Stimulated activated CD4-positive, alpha-beta T cell treated with anti-CD3 and anti-CD28 coated beads, Interleukin-1b, Interleukin-23, amount 100 ng/mL, for 24 hours (primary cell): ENCODE results near the gene RIMS4.

Source experiments
- DNase-seq, 4 experiments: peaks; one replicate each; pipeline ENCODE4 v3.0.0-alpha.2; 2020; ENCODE audit warnings: low read depth in 4 of 4, low spot score in 1 of 4

The RIMS4 gene

DNA sequence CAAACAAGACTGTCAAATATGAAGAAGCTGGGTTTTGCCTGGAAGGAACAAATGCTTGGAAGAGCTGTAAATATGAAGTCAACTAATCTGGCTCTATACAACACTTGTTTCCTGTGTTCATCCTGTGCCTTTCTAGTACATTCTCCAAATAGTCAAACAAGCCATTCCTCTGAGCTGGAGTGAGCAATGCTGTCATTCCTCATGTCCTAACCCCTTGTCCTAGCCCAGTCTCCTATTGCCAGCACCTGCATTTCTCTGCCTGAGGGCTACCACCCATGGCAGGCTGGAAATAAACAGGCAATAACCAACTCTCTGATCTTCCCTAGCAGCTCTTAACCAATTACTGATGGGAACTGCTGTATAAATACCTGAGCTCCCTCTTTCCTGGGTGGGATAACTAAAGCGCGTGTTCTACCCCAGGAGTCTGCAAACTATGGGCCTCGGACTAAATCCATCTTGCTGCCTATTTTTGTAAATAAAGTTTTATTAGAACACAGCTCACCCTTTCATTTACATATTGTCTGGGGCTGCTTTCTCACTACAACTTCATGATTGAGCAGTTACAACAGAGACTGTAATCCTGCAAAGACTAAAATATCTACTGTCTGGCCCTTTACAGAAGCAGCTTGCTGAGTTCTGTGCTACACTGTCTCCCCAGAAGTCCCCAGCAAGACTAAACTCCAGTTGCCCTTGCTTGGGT lies 13.4 kb downstream of the RIMS4 start:
- no peak for DNase-seq

DNA sequence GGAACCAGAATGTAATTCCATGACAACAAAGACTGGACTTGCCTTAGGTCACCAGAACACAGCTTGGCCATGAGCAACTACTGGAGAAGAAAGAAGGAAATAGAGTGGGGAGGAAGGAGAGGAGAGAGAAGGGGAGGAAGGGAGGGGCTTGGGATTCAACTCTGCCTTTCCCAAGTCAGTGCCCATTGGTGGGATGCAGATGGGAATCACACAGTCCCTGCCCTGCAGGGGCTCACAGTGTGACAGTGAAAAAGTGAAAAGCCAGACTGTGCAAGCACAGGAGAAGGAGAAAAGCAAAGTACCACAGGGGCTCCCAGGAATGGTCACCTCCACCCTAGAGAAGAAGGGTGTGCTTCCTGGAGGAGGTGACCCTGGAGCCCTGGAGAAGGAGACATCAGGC lies 14.0 kb downstream of the RIMS4 start:
- no peak for DNase-seq

DNA sequence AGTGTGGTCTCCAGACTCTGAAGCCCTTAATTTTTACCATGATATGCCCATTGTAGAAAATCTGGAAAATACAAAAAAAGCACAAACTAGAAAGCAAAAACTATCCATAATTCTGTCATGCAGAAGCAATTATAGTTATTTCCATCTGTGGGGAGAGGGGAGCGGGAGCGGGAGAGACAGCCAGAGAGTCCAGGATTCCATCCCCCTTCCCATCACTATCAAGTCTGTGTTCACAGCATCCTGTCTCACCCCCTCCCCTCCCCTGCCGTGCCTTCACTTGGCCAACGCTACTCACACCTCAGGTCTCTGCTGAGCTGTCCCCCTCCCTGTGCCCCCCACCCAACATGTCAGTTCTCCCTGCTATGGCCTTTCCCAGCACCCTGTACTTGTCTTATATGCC lies 14.5 kb downstream of the RIMS4 start:
- DNase-seq, result no peak

DNA sequence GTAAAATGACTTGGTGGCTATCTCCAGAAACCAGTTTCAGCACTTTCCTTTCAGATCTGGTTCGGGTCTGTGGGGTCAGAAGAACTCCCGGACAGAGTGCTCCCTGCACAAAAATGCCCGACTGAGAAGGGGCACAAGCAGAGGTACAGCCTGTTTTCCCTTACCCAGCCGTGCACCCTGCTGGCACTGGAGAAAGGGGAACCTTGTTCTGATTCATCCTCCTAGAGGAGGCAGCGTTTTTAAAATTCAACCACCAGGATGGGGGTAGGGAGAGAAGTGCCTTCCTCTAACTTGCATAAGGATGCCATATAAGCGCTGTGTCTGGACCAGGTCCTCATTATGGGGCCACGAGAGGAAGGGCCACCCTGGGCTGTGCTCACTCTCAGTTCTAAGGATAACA lies 17.6 kb downstream of the RIMS4 start:
- no peak for DNase-seq

DNA sequence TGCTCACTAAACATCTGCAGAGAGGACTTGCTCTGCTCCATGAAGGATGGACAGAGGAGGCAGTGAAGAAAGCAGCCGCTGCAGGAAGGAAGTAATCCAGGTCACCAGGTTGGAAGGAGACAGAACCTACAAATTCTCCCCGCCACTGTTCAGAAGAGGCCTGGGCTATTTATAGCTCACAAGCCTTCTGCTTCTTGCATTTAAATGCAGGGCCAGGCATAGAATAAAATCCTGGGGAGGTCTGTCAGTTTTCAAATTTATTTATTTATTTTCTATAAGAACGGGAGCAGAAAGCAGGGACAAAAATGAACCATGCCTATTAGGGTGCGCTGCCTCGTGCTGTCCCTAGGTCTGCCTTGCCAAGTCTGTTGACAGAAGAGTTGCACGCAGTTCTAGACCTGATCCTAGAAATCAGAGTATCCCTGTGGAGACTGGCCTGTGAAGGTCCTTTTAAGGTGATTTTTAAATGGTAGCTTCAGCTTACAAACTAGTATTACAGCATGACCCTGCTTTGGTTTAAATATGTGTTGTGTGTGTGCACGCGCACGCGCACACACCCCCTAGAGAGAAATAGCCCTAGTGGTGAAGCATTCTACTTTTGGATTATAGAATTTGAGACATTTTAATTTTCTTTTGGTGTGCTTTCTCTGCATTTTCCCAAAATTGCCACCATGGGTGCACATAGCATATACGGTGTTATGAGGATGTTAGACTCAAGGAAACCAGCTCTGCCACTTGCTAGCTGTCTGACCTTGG lies 19.5 kb downstream of the RIMS4 start:
- no peak for DNase-seq

DNA sequence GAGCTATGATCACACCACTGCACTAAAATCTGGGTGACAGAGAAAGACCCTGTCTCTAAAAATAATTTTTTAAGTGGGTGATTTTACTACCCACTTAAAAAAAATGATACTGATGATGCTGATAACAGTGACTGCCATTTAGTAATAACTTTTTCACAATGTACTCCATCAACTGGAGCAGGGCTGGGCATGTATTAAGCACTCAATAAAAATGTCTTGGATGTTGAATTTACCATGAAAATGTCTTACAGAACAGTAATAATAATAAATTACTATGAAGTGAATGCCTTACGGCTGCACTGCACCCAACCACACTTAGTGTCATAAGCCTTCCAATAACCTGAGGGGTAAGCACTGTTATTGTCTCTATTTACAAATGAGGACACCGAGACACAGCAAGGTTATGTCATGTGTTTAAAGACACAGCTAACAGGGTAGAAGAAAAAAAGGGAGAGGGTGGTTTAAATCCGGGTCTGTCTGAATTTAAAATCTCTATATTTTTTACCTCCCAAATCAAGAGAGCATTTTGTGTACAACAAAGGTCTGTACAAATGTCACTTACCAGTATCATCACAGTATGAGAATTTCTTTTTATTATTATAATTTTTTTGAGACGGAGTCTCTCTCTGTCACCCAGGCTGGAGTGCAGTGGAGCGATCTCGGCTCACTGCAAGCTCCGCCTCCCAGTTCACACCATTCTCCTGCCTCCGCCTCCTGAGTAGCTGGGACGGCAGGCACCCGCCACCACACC lies 21.5 kb downstream of the RIMS4 start:
- DNase-seq, result no peak

DNA sequence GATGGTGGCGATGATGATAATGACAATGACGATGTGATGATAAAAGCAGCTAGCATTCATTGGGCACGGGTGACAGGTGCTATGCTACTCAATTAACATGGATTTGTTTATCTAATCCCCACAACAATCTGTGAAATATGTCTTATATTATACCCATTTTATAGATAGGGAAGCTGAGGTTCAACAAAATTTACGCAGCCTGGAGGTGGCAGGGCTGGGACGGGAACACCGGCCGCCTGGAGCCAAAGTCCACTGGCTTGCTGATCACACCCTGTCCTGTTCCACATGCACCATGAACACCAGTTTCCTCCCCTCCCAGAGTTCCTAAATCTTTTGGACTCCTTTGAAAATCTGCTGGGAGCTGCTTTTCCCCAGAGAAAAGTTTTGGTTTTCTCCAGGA lies 23.0 kb downstream of the RIMS4 start:
- no peak for DNase-seq

DNA sequence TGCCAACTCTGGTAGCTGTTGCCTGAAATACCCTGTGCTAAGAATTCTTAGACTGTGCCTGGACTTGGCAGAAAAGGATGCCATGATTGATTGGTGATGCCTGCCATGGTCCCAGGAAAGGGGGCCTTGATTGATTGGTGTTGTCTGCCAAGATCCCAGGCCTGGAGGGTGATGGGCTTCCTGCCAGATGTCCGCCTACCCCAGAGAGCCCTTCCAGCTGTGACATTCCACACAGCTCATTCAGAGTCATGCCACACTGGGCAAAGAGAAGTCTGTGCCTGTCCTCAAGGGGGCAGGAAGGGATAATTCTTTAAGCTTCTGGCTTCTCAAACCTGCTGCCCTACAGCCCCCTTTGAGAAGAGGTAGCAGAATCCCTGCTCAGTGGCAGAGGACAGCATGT lies 24.6 kb downstream of the RIMS4 start:
- DNase-seq, result no peak

DNA sequence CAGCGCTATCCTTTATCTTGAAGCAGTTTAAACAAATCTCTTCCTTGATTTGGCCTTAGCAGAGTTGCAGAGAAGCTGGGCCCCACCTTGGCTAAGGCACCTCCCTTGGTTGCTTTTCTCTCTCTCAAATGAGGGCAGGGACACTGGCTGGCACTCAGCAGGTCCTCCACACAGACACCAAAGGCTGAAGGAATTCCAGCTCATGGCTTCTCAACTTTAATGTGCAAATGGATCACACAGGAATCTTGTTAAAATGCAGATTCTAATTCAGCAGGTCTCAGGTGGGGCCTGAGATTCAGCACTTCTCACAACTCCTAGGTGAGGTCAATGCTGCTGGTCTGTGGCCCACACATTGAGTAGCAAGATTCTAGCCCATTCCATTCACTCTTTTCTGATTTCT lies 25.7 kb downstream of the RIMS4 start:
- no peak for DNase-seq

DNA sequence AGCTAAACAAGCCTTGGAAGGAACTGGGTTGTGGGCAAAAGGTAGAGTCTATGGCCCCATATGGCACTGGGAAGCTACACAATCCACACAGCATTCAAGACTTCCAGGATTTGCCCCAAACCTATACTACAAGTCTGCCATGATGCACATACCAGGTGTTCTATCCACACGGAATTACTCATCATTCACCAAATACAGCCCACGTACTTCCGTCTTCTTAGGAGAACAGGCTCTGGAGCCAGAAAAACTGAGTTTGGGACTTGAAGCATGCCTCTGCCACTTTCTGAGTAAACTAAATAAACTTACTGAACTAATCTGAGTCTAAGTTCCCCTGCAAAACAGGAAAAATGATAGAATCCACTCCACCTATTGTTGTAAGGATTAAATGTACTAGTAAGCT lies 28.6 kb downstream of the RIMS4 start:
- no peak for DNase-seq

DNA sequence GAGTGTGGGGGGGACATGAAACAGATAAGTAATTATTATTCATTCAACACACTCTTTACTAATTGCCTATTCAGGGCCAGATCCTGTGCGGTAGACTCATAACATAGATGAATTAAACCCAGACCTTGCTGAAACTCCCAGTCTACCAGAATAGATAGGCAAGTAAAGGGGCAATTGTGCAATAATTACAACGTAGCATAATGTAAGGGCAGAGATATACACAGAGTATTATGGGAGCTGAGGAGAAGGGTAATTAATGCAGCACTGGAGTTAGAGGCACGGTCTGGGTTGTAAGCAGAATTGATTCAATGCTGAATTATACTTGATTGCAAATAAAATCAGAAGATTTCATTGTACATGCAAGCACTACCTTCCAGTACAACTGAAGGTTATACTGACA lies 29.2 kb downstream of the RIMS4 start:
- no peak for DNase-seq

DNA sequence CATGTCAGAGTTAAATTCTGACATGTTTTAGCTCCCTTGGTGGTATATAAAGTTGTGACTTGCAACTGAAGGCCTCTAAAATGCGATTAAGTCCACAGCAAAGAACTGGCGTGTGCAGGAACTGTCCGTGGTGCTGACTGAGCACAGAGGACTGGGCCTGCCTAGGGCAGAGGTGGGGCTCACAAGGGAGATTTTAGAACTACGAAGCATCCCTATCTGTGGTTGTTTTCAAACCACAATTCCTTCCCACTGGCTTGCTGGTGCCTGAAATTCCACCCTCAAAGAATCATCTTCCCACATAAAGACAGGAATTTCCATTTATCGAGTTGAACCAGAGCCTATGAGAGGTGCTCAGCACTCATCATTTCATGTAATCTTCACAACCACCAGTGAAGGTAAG lies 30.1 kb downstream of the RIMS4 start:
- DNase-seq, result peak; percentile 7 to 17 (median 9)

DNA sequence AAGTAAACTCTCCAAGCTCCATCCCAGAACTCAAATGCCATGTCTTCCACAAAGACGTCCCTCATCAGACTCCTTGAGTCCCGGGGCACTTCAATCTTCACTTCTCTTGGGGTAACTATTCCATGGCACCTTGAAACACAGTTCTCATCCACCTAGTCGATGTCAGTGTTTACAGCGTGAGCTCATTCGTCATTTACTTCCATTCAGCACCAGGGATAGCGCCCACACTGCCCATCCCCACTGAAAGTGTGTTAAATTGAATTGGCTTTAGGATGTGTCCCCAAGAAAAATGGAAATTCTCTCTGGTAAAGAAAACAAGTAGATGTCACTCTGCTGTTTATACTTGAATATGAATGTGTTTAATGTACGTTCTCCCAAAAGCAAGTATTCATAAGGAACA lies 33.4 kb downstream of the RIMS4 start:
- no peak for DNase-seq

DNA sequence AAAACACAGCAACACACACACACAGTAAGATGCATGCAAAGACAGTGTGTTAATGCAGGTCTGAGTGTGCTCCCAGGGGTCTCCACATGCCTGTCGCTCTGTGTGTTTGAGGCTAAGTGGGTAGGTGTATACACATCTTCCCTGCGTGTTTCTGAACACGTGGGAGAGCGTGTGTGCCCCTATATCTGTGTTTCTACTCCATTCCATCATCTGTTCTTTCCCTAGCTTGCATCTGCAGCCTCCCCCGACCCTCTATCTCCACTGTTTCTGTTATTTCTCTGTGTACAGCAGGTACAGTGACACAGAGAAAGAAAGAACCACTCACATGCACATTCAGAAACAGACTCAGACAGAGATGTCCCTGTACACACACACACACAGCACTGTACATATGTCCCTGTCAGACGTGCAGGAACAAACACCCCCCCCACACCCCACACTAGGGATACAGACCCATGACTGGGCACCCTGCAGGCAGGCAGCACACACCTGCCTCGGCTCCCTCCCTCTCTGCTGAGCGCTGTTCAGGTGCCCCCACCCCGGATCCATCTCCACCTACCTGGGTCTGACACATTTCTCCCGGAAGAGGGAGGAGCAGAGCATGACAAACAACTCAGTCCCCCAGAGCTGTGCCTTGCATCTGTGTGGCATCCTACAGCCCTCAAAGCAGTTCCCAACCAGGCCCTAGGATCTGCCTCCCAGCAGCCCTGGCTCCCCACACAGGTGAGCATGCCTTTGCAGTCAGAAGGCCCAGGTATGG lies 37.1 kb downstream of the RIMS4 start:
- no peak for DNase-seq

DNA sequence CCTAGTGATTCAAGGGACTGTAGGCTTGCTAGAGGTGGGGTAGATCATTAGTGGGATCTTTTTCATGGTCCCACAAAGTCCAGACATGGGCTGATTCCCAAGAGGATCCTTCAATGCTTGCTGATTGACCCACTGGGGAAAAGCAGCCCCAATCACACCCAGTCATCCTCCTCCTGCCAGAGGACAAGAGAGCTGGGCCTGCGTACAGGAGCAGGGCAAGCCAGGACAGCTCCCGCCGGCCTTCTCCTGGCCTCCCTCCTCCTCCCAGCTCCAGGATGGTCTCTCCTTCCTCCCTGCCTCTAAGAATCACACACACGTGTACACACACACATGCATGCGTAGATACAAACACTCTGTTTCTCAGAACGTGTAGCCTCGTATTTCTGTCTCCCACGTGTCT lies 37.7 kb downstream of the RIMS4 start:
- no peak for DNase-seq

DNA sequence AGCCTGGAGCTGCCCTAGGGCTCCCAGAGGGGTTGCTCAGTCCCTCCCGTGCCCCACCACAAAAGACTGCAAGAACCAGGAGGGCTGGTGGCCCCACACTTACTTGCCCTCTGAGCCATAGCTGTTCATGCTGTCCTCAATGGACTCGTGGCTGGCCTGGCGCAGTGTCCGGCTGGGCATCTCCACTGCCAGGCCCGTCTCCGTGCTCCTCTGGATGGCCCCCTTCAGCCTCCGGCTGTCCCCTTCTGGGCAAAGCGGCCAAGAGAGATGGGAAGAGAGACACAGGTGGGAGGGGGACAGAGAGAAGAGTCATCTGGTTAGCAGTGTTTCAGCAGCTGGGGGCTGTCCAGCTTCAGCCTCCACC lies 39.2 kb downstream of the RIMS4 start:
- DNase-seq, result no peak

DNA sequence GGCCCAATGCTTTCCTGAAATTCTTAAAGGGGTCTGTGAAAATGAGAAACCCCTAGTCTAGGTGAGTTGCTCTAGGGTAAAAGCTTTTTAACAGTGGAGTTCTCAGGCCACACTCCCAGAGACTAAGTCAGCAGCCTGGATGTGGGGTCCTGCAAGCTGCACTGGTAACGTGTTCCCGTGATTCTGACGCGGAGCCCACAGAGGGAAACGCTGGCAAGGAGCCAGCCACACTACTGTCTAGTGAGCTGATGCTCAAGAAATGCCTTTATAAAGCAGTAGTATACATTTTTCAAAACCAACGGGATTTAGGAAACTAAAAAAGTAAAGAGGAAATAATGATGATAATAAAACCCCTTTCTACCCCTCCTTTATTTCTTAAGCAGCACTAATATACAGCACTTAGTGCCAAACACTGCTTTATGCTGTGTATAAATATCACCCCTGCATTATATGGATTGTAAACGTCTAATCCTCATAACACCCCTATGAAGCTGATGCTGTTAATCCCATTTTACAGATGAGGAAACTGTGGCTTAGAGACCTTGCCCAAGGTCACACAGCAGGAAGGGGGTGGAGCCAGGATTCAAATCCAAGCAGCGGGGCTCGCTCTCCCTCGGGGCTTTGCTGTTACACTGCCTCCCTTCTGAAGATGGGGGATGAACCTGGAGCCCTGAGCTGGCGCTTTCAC lies 39.7 kb downstream of the RIMS4 start:
- DNase-seq, result no peak

DNA sequence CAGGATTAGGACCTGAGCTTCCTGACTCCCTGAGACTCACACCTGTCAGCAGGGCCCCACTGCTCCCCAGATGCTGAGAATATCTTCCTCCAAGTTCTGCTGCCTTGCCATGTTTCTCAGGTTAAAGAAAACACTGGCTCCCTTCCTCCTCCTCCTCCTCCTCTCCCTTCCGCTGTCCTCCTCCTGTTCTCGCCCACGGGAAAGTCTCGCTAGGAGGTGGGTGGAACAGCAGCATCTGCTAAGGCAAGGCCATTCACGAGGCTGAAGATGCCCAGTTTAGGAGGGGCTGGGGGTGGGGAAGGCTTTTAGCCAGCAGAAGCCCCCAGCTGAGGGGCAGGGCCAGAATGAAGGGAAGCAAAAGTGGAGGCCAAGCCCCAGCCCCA lies 40.9 kb downstream of the RIMS4 start:
- DNase-seq, result no peak

DNA sequence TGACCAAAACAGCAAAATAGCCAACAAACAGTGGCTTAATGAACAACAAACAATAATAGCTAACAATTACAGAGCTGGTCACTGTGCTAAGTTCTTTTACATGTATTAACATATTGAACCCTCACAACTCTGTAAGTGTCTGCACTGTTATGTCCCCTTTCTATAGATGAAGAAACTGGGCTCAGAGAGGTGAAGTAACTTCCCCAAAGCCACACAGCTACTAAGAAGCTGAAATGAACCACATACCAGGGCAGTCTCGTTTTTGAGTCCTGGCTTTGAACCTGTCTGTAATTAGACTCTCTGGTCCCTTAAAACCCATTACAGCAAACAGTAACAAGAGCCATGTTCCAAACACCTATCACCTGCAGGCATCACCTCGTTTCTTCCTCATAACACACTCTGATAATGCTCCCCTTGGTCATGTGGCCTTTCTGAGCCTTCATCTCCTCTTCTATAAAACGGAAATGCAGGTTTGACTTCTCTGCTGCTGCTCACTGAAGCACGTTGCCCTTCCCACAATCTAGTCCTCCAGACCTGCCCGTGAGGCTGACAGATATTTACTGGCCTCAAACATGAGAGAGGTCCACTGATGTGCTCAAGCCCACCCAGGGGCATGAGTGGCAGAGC lies 41.4 kb downstream of the RIMS4 start:
- no peak for DNase-seq

DNA sequence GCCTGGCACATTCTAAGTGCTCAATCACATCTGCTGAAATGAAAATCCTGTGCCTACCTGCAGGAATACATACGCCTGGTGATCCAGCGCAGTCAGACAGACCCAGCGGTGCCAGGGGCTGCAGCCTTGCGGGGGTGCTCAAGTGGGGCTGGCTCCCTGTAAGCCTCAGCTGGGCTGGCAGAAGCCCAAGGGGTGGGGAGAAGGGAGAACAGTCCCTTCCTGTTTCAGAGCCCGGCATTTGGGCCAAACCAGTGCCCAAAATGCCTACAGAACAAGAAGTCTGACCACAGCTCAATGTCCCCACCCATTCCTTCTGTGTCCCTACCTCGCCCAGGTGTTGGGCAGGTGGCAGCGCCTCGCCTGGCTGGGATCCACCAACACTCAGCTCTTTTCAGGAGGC lies 42.1 kb downstream of the RIMS4 start:
- DNase-seq, result no peak
